MM.1S (cell line): ENCODE data around the gene NGB.

Source experiments
- DNase-seq: peaks from one replicate; pipeline ENCODE4 v3.0.0-alpha.2; 2015
- H2AFZ ChIP-seq: fragments of 300-600 bp; sonication (generic); 2 replicates; pipeline ENCODE4 v1.6.0; 2016; ENCODE audit warnings: antibody characterized with exemption, low read length
- H3F3A ChIP-seq: fragments of 300-600 bp; sonication (generic); 2 replicates; pipeline ENCODE4 v1.6.1; 2016; ENCODE audit warnings: mild to moderate bottlenecking, antibody characterized with exemption, low read length, moderate library complexity, mixed read lengths; ENCODE audit not compliant: insufficient read depth
- H3K27ac ChIP-seq: fragments of 300-600 bp; sonication (generic); 2 replicates; pipeline ENCODE4 v1.5.1; 2016; ENCODE audit warnings: mild to moderate bottlenecking, low read length
- H3K27me3 ChIP-seq: fragments of 300-600 bp; sonication (generic); replicated peaks from 2 replicates; pipeline ENCODE4 v1.6.0; 2016; ENCODE audit warnings: low read length; ENCODE audit not compliant: insufficient read depth
- H3K36me3 ChIP-seq: fragments of 300-600 bp; sonication (generic); replicated peaks from 2 replicates; pipeline ENCODE4 v1.6.1; 2016; ENCODE audit warnings: mild to moderate bottlenecking, low read length, mixed read lengths; ENCODE audit not compliant: insufficient read depth
- H3K4me1 ChIP-seq: fragments of 300-600 bp; sonication (generic); 2 replicates; pipeline ENCODE4 v1.6.1; 2016; ENCODE audit warnings: low read length, mixed read lengths
- H3K4me2 ChIP-seq: fragments of 300-600 bp; sonication (generic); 2 replicates; pipeline ENCODE4 v1.6.0; 2016; ENCODE audit warnings: low read depth, low read length
- H3K4me3 ChIP-seq: fragments of 300-600 bp; sonication (generic); 2 replicates; pipeline ENCODE4 v1.5.1; 2016; ENCODE audit warnings: low read length, mixed read lengths
- H3K79me2 ChIP-seq: fragments of 300-600 bp; sonication (generic); 2 replicates; pipeline ENCODE4 v1.6.1; 2016; ENCODE audit warnings: mixed run types, low read length, mixed read lengths
- H3K9ac ChIP-seq: fragments of 300-600 bp; sonication (generic); 2 replicates; pipeline ENCODE4 v1.6.1; 2016; ENCODE audit warnings: low read length, mixed read lengths
- H3K9me2 ChIP-seq: fragments of 300-600 bp; sonication (generic); replicated peaks from 2 replicates; pipeline ENCODE4 v1.6.1; 2016; ENCODE audit warnings: mild to moderate bottlenecking, low read length, mixed read lengths; ENCODE audit not compliant: insufficient read depth
- H3K9me3 ChIP-seq: fragments of 300-600 bp; sonication (generic); replicated peaks from 2 replicates; pipeline ENCODE4 v1.6.1; 2016; ENCODE audit warnings: mild to moderate bottlenecking, low read length, mixed read lengths; ENCODE audit not compliant: insufficient read depth
- H4K20me1 ChIP-seq: fragments of 300-600 bp; sonication (generic); 2 replicates; pipeline ENCODE4 v1.6.1; 2016; ENCODE audit warnings: mild to moderate bottlenecking, low read length, moderate library complexity, mixed read lengths; ENCODE audit not compliant: insufficient read depth
- EZH2 ChIP-seq: fragments of 300-600 bp; sonication (generic); optimal IDR thresholded peaks from 2 replicates; pipeline ENCODE3; 2017; ENCODE audit warnings: low read depth, mild to moderate bottlenecking, antibody characterized with exemption, low read length, mixed read lengths
- EZH2phosphoT487 ChIP-seq: fragments of 300-600 bp; sonication (generic); IDR thresholded peaks from 2 replicates; pipeline ENCODE4 v1.6.1; 2018; ENCODE audit warnings: antibody characterized with exemption, low read length
- TF ChIP-seq, protein P1 (sequence below): fragments of 300-600 bp; sonication (generic); IDR thresholded peaks from 2 replicates; pipeline ENCODE4 v1.5.1; 2016; ENCODE audit warnings: antibody characterized with exemption, low read length, mixed read lengths

Gene NGB

DNA sequence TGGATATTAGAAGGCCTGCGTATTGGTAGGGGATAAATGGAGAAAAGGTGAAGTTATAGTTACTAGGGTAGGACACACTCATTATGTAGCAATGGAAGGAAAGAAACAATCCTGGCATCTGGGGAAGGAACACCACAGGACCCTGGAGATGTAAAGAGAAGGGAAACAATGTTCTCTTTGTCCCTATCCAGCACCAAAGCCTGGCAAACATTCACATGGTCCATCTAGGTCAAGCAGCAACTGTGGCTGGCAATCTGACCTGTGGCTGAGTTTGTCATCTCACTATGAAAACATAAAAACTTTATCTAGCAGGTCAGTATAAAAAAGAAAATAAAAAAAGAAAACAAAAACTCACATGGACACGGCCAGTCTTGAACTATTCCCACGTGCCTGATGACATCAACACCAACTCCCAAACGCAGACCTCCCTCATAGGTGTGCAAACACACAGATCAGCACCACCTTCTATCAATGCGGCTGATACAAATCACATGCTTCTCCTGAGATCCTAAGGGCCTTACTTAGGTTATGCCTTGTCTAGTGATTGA is 47.1 kb upstream of the NGB start:
- Histone ChIP-seq H3K79me2 (peaks cover 7% of the 10 kb centered on the region), H3K4me3 (no peak overlapping the region)
- no peak for DNase-seq

DNA sequence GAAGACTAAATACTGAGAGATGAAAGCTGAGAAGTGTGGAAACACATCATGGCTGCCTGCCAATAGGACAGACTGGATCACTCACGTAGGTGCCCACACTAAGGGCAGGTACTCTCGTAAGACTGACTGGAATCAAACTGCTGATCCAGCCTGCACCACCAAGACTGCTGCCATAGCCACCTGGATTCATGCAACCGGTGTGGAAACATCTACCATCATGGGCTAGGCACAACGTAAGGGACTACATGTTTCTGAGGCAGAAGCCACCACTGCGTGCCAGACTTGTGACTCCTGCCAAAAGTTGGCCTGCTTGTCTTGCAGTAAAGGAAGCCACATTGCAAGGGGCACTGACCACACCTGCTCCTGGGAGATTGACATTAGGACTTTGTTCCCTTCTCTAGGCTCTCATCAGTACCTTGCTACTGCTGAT is 45.9 kb upstream of the NGB start:
- Histone ChIP-seq H3K9ac (no peak overlapping the region), H3F3A (no peaks in the 10 kb centered on the region), H3K27ac (no peak overlapping the region), H4K20me1 (no peaks in the 10 kb centered on the region), H3K36me3 (no peaks in the 10 kb centered on the region), H3K4me2 (no peak overlapping the region), H3K27me3 (no peaks in the 10 kb centered on the region), H3K9me3 (no peaks in the 10 kb centered on the region), H3K4me3 (no peak overlapping the region), H2AFZ (no peak overlapping the region), H3K4me1 (peaks cover 5% of the 10 kb centered on the region; the same call in 1 of the 2 replicates), H3K9me2 (no peaks in the 10 kb centered on the region), H3K79me2 (peaks cover 7% of the 10 kb centered on the region)
- no peak for DNase-seq
- TF ChIP-seq, protein P1, sequence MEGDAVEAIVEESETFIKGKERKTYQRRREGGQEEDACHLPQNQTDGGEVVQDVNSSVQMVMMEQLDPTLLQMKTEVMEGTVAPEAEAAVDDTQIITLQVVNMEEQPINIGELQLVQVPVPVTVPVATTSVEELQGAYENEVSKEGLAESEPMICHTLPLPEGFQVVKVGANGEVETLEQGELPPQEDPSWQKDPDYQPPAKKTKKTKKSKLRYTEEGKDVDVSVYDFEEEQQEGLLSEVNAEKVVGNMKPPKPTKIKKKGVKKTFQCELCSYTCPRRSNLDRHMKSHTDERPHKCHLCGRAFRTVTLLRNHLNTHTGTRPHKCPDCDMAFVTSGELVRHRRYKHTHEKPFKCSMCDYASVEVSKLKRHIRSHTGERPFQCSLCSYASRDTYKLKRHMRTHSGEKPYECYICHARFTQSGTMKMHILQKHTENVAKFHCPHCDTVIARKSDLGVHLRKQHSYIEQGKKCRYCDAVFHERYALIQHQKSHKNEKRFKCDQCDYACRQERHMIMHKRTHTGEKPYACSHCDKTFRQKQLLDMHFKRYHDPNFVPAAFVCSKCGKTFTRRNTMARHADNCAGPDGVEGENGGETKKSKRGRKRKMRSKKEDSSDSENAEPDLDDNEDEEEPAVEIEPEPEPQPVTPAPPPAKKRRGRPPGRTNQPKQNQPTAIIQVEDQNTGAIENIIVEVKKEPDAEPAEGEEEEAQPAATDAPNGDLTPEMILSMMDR = no peak
- TF ChIP-seq EZH2phosphoT487 = no peak
- no peak for TF ChIP-seq EZH2

More for the DNA sequence above, 47.1 kb upstream of the NGB start:
- Histone ChIP-seq H4K20me1 (no peaks in the 10 kb centered on the region), H3K4me2 (no peak overlapping the region), H3K9ac (no peak overlapping the region), H3K9me2 (no peaks in the 10 kb centered on the region), H3K4me1 (peaks cover 7% of the 10 kb centered on the region; the same call in 1 of the 2 replicates), H3K27me3 (no peaks in the 10 kb centered on the region), H3K27ac (no peak overlapping the region), H3F3A (no peaks in the 10 kb centered on the region), H3K36me3 (no peaks in the 10 kb centered on the region), H2AFZ (no peak overlapping the region), H3K9me3 (no peaks in the 10 kb centered on the region)
- TF ChIP-seq, protein P1 = no peak
- TF ChIP-seq EZH2 = no peak
- TF ChIP-seq EZH2phosphoT487 = no peak

DNA sequence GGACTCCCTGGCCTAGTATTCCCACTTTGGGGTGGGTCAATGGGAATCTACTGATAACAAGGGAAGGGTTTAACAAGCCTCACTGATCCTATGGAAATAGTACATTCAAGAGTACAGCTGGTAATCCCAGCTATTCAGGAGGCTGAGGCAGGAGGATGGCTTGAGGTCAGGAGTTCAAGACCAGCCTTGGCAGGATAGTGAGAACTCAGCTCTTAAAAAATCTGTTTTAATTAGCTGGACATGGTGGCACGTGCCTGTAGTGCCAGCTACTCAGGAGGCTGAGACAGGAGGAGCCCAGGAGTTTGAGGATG is 45.1 kb upstream of the NGB start:
- H3K79me2 ChIP-seq = peaks cover 7% of the 10 kb centered on the region

More for the DNA sequence above, 45.1 kb upstream of the NGB start:
- Histone ChIP-seq H3K4me3 (no peak overlapping the region), H3K9me2 (no peaks in the 10 kb centered on the region), H2AFZ (no peak overlapping the region), H3K9ac (no peak overlapping the region), H3K27me3 (no peaks in the 10 kb centered on the region), H4K20me1 (no peaks in the 10 kb centered on the region), H3K9me3 (no peaks in the 10 kb centered on the region), H3K4me1 (peaks cover 5% of the 10 kb centered on the region; the same call in 1 of the 2 replicates), H3F3A (no peaks in the 10 kb centered on the region), H3K36me3 (no peaks in the 10 kb centered on the region), H3K27ac (no peak overlapping the region), H3K4me2 (no peak overlapping the region)
- DNase-seq = no peak
- TF ChIP-seq, protein P1 = no peak
- TF ChIP-seq EZH2 = no peak
- TF ChIP-seq EZH2phosphoT487 = no peak
